GM12878 (cell line): ENCODE data around the gene TMEM237. TPM values are rescaled to one million over a fixed set of nuclear protein-coding genes. Genes with fewer than 3 reads are reported as not detected.

Source experiments
- ATAC-seq: fragments of 200-7000 bp; cut with Tn5 transposase; 3 replicates; pipeline ENCODE4 v1.9.1; 2020; ENCODE audit warnings: mild to moderate bottlenecking, moderate library complexity
- BruUV-seq: library from RNA; stranded (reverse); fragments of 400-500 nt; replicated peaks from 2 replicates; lab custom pipeline; 2021; lab: Mats Ljungman, UMichigan
- CTCF ChIA-PET: fragments of 300-600 bp; sonication (Branson Sonifier 250); formaldehyde crosslinking; extraction: SDS; loops from one replicate; lab custom pipeline; 2021; ENCODE audit warnings: inconsistent platforms; lab: Yijun Ruan, JAX
- POLR2A ChIA-PET: fragments of 350-600 bp; formaldehyde crosslinking; extraction: SDS; loops from one replicate; lab custom pipeline; 2021; ENCODE audit warnings: inconsistent platforms; lab: Charles Lee
- RAD21 ChIA-PET: fragments of 300-600 bp; sonication (Branson Sonifier 250); formaldehyde crosslinking; loops from one replicate; lab custom pipeline; 2023; ENCODE audit warnings: antibody characterized with exemption; ENCODE audit not compliant: unreplicated experiment; lab: Charles Lee
- SMC1A ChIA-PET: fragments of 300-600 bp; sonication (Branson Sonifier 250); formaldehyde crosslinking; loops from one replicate; lab custom pipeline; 2023; ENCODE audit not compliant: unreplicated experiment, uncharacterized antibody; lab: Charles Lee
- DNase-seq: peaks from one replicate; pipeline ENCODE4 v3.0.0-alpha.2; 2011; ENCODE audit warnings: low read depth, low spot score
- FAIRE-seq: peaks from 3 replicates; lab custom pipeline; 2011; peaks lifted over from hg19 to GRCh38; lab: Jason Lieb, UNC
- H2AFZ ChIP-seq: 2 replicates; pipeline ENCODE4 v1.6.0; 2011; ENCODE audit warnings: low read depth, low read length, control low read depth; ENCODE audit not compliant: control insufficient read depth
- H3K27ac ChIP-seq: 2 replicates; pipeline ENCODE4 v1.5.1; 2011; ENCODE audit warnings: control low read depth; ENCODE audit not compliant: control insufficient read depth, insufficient read depth
- H3K27me3 ChIP-seq, 2 experiments: replicated peaks in 1 of 2; 2 replicates each; pipeline versions ENCODE4 v1.6.0 to v1.6.1; 2011; ENCODE audit warnings: low read length in 1 of 2; ENCODE audit not compliant: control insufficient read depth in 2 of 2, insufficient read depth in 2 of 2
- H3K36me3 ChIP-seq, 2 experiments: 2 replicates each; pipeline ENCODE4 v1.5.1; 2011; ENCODE audit warnings: low read length in 1 of 2; ENCODE audit not compliant: control insufficient read depth in 2 of 2, insufficient read depth in 2 of 2
- H3K4me1 ChIP-seq: 2 replicates; pipeline ENCODE4 v1.6.1; 2011; ENCODE audit warnings: mild to moderate bottlenecking, low read length, moderate library complexity, mixed read lengths; ENCODE audit not compliant: control insufficient read depth, insufficient read depth
- H3K4me2 ChIP-seq: 2 replicates; pipeline ENCODE4 v1.6.0; 2011; ENCODE audit warnings: control low read depth; ENCODE audit not compliant: control insufficient read depth, insufficient read depth
- H3K4me3 ChIP-seq: fragments of 200-600 bp; sonication (generic); 2 replicates; pipeline ENCODE4 v1.5.1; 2016
- H3K79me2 ChIP-seq: 2 replicates; pipeline ENCODE4 v1.6.0; 2011; ENCODE audit warnings: low read length; ENCODE audit not compliant: control insufficient read depth, insufficient read depth
- H3K9ac ChIP-seq: 2 replicates; pipeline ENCODE4 v1.8.0; 2011; ENCODE audit warnings: low read length, control low read depth, mixed read lengths; ENCODE audit not compliant: control insufficient read depth, insufficient read depth
- H3K9me3 ChIP-seq: replicated peaks from 3 replicates; pipeline ENCODE4 v1.5.1; 2011; ENCODE audit warnings: mild to moderate bottlenecking, low read length; ENCODE audit not compliant: control insufficient read depth, insufficient read depth
- H4K20me1 ChIP-seq: 2 replicates; pipeline ENCODE4 v1.6.0; 2011; ENCODE audit not compliant: control insufficient read depth, insufficient read depth
- BMI1 ChIP-seq: fragments of 450-650 bp; IDR thresholded peaks from 2 replicates; pipeline ENCODE4 v1.6.1; 2016; ENCODE audit warnings: mild to moderate bottlenecking, moderate library complexity, borderline replicate concordance
- CBX5 ChIP-seq: sonication (generic); IDR thresholded peaks from 2 replicates; pipeline ENCODE4 v1.6.1; 2016; ENCODE audit warnings: low read depth, moderate library complexity, mild to moderate bottlenecking, inconsistent platforms
- CREB1 ChIP-seq: IDR thresholded peaks from 2 replicates; pipeline ENCODE4 v1.6.1; 2012; ENCODE audit warnings: low read depth, mild to moderate bottlenecking, inconsistent platforms
- NKRF ChIP-seq: fragments of 450-650 bp; conservative IDR thresholded peaks from 2 replicates; pipeline ENCODE4 v1.6.1; 2017; ENCODE audit warnings: mild to moderate bottlenecking, moderate library complexity
- NRF1 ChIP-seq: conservative IDR thresholded peaks from 2 replicates; pipeline ENCODE4 v1.6.1; 2011; ENCODE audit warnings: mild to moderate bottlenecking, low read depth, low read length, improper control_type of control experiment
- POLR2AphosphoS2 ChIP-seq: IDR thresholded peaks from 2 replicates; pipeline ENCODE4 v1.6.1; 2011; ENCODE audit warnings: low read depth, mild to moderate bottlenecking, low read length, improper control_type of control experiment, moderate library complexity
- RAD51 ChIP-seq: fragments of 450-650 bp; IDR thresholded peaks from 2 replicates; pipeline ENCODE4 v1.6.1; 2016; ENCODE audit warnings: moderate library complexity, mild to moderate bottlenecking, inconsistent platforms
- SMC3 ChIP-seq: IDR thresholded peaks from 2 replicates; pipeline ENCODE4 v1.6.1; 2011; ENCODE audit warnings: low read length, improper control_type of control experiment, borderline replicate concordance
- USF2 ChIP-seq: IDR thresholded peaks from 2 replicates; pipeline ENCODE4 v1.6.1; 2011; ENCODE audit warnings: low read depth, low read length, improper control_type of control experiment, borderline replicate concordance
- WGBS: methylation state at CpG from one replicate; pipeline ENCODE4 v1.1.6; 2016; ENCODE audit warnings: low lambda C conversion rate; ENCODE audit not compliant: insufficient replicate concordance, insufficient coverage; ENCODE audit errors: missing lambda C conversion rate; 5-methylcytosine and 5-hydroxymethylcytosine counted together
- in situ Hi-C: fragments of 300-500 bp; cut with MboI; formaldehyde crosslinking; loops from 9 replicates; pipeline ENCODE4 v1.14.3; 2018; ENCODE audit warnings: mixed read lengths
- intact Hi-C: fragments of 100-400 bp; cut with micrococcal nuclease; formaldehyde crosslinking; loops from one replicate; pipeline ENCODE4 v1.14.2; 2022; ENCODE audit not compliant: unreplicated experiment
- polyA plus RNA-seq, 11 experiments: library from polyadenylated mRNA; depleted of rRNA in 4 of 11; unstranded in 6 of 11; stranded (reverse) in 5 of 11; fragments of >200 nt; fragmentation: Nextera tagmentation in 4 of 11; fragmentation: Illumina TruSeq in 1 of 11; extraction: Ambion mirVana in 4 of 11; extraction: Trizol in 1 of 11; gene quantifications; 1 replicate in 1 of 11; 2 replicates in 10 of 11; pipeline versions ENCODE4 v1.2.1 to v1.2.3, GENCODE V29; 2011 to 2016; ENCODE audit warnings: inconsistent platforms in 2 of 11, missing spikeins in 2 of 11, low read depth in 1 of 11
- total RNA-seq, 4 experiments: library from RNA; depleted of rRNA in 3 of 4; stranded (reverse); fragments of >200 nt in 3 of 4; fragmentation: Illumina TruSeq in 1 of 4; extraction: Trizol in 1 of 4; gene quantifications; 2 replicates each; pipeline versions ENCODE4 v1.2.1 to v1.2.3, GENCODE V29; 2013 to 2021
- TF ChIP-seq, protein P1 (sequence below): fragments of 450-650 bp; formaldehyde crosslinking; IDR thresholded peaks from 2 replicates; pipeline ENCODE4 v1.5.0; 2022; ENCODE audit warnings: mild to moderate bottlenecking, missing genetic modification characterization

Gene TMEM237
- total and polyA plus RNA-seq, 10 of the 15 experiments (the other 5 are each of a cell fraction or from before 2014, with no cell fraction given), result 15.0 to 43.7 (median 29.3) TPM

- in situ Hi-C loops, result no loop called here
- no peak overlapping the region for H3K27ac ChIP-seq
- H3K4me2 ChIP-seq, result no peak overlapping the region
- no peaks in the 10 kb centered on the region for H3K27me3 ChIP-seq
- H3K4me1 ChIP-seq, result no peaks in the 10 kb centered on the region
- ChIA-PET POLR2A (no interaction called here), RAD21 (no interaction called here), SMC1A (interaction anchor here (0.9 to 1.4 kb wide), 2 partner anchors 20 to 255 kb away, joined by 3 read pairs; no protein-coding TSS in a partner anchor), CTCF (no interaction called here)
- WGBS, result 75% methylated on average over 39 of the region's 39 CpGs
- FAIRE-seq, result no peak
- H3K9ac ChIP-seq, result no peak overlapping the region
- ATAC-seq, result no peak
- H3K4me3 ChIP-seq, result no peak overlapping the region
- no peak overlapping the region for H2AFZ ChIP-seq
- intact Hi-C loops, result no loop called here
- no peaks in the 10 kb centered on the region for H3K9me3 ChIP-seq
- no peak for DNase-seq
- BruUV-seq, result no TSS peak
- H3K36me3 ChIP-seq, result 0 out of 4 replicates have a peak, but pooled peaks cover 0 to 2% of the 10 kb centered on the region in 2 experiments
- no peaks in the 10 kb centered on the region for H4K20me1 ChIP-seq
- H3K79me2 ChIP-seq, result no peaks in the 10 kb centered on the region
- TF ChIP-seq POLR2AphosphoS2 (no peak), NRF1 (no peak), CREB1 (no peak), SMC3 (no peak), USF2 (no peak), CBX5 (no peak), BMI1 (no peak), NKRF (no peak), RAD51 (no peak)
- TF ChIP-seq, protein P1, sequence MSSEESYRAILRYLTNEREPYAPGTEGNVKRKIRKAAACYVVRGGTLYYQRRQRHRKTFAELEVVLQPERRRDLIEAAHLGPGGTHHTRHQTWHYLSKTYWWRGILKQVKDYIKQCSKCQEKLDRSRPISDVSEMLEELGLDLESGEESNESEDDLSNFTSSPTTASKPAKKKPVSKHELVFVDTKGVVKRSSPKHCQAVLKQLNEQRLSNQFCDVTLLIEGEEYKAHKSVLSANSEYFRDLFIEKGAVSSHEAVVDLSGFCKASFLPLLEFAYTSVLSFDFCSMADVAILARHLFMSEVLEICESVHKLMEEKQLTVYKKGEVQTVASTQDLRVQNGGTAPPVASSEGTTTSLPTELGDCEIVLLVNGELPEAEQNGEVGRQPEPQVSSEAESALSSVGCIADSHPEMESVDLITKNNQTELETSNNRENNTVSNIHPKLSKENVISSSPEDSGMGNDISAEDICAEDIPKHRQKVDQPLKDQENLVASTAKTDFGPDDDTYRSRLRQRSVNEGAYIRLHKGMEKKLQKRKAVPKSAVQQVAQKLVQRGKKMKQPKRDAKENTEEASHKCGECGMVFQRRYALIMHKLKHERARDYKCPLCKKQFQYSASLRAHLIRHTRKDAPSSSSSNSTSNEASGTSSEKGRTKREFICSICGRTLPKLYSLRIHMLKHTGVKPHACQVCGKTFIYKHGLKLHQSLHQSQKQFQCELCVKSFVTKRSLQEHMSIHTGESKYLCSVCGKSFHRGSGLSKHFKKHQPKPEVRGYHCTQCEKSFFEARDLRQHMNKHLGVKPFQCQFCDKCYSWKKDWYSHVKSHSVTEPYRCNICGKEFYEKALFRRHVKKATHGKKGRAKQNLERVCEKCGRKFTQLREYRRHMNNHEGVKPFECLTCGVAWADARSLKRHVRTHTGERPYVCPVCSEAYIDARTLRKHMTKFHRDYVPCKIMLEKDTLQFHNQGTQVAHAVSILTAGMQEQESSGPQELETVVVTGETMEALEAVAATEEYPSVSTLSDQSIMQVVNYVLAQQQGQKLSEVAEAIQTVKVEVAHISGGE (CRISPR knock-in tag), result no peak
Observed at GRCh38 chr2:201618744-201619662, 24.3 kb downstream of the TMEM237 start.
